GM12892 (cell line): ENCODE results near the gene MICAL2.

Experiments
- POLR2A ChIP-seq: IDR thresholded peaks from 2 replicates; pipeline ENCODE4 v1.6.1; 2011; ENCODE audit warnings: low read depth, low read length, control low read depth
- POLR2AphosphoS5 ChIP-seq: IDR thresholded peaks from 2 replicates; pipeline ENCODE4 v1.6.1; 2011; ENCODE audit warnings: low read depth, low read length, control low read depth

DNA sequence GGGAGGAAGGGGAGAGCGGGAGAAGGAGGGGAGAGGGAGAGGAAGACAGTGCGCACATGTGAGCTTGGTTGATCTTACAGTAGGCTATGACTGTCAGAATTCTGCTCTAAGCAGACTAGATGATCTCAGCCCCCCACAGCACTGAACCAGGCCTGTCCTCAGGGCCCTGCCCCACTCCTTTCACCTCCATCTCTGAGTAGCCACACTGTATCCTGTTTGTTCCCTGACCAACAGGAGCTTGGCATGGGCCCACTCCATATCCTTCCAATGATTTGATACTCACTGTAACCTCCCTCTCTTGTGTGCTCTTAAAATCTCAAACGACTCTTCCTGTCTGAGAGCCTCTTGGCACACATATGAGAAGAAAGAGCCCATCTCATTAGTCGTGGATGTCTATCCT is 180.9 kb downstream of the MICAL2 start:
- TF ChIP-seq POLR2A, result no peak
- TF ChIP-seq POLR2AphosphoS5, result no peak
